ENCODE data around the gene FBRS.

GRCh38 chr16:30636599-30636998 is 21.6 kb upstream of the FBRS start:
- TF ChIP-seq CTCF (IDR thresholded peaks at IDR 0.05), result no peak
- TF ChIP-seq POLR2A (IDR thresholded peaks at IDR 0.05), result no peak
- TF ChIP-seq POLR2AphosphoS5 (IDR thresholded peaks at IDR 0.05; ENCODE audit: insufficient read depth in 1 of 2, low read depth in 1 of 2), result no peak
